A673 (cell line): Measurements from ENCODE around the gene PIEZO1. TPM values are rescaled to one million over a fixed set of nuclear protein-coding genes. Genes with fewer than 3 reads are reported as not detected.
A peak's percentile ranks its signal among the peaks of the same experiment; 100 is the strongest.

ENCODE experiments used
- BruUV-seq: library from RNA; stranded (reverse); fragments of 400-500 nt; replicated peaks from 2 replicates; lab custom pipeline; 2021; lab: Mats Ljungman, UMichigan
- CTCF ChIA-PET: fragments of 300-600 bp; sonication (Branson Sonifier 250); formaldehyde crosslinking; loops from one replicate; lab custom pipeline; 2022; ENCODE audit warnings: antibody characterized with exemption; lab: Charles Lee
- POLR2A ChIA-PET: fragments of 300-600 bp; sonication (Branson Sonifier 250); formaldehyde crosslinking; loops from one replicate; lab custom pipeline; 2022; ENCODE audit warnings: antibody characterized with exemption; ENCODE audit not compliant: low non-redundant PET; lab: Charles Lee
- DNase-seq: peaks from one replicate; pipeline ENCODE4 v3.0.0-alpha.2; 2015; ENCODE audit warnings: low spot score
- H3K27ac ChIP-seq: fragments of 200-600 bp; sonication (generic); 2 replicates; pipeline ENCODE4 v1.5.1; 2016; ENCODE audit warnings: mixed run types, low read depth, mild to moderate bottlenecking, mixed read lengths, antibody characterized with exemption, low read length; ENCODE audit not compliant: poor library complexity, severe bottlenecking
- H3K27me3 ChIP-seq: fragments of 200-600 bp; sonication (generic); replicated peaks from 2 replicates; pipeline ENCODE4 v1.6.1; 2017; ENCODE audit warnings: mixed run types, low read depth, mild to moderate bottlenecking, mixed read lengths, antibody characterized with exemption, low read length; ENCODE audit not compliant: insufficient read depth, poor library complexity
- H3K36me3 ChIP-seq: fragments of 200-600 bp; sonication (generic); 2 replicates; pipeline ENCODE4 v1.6.1; 2016; ENCODE audit warnings: mixed run types, mild to moderate bottlenecking, mixed read lengths, antibody characterized with exemption, low read length; ENCODE audit not compliant: insufficient read depth, poor library complexity, severe bottlenecking
- H3K4me1 ChIP-seq: fragments of 200-600 bp; sonication (generic); 2 replicates; pipeline ENCODE4 v1.6.1; 2017; ENCODE audit warnings: mixed run types, mild to moderate bottlenecking, mixed read lengths, antibody characterized with exemption, low read length; ENCODE audit not compliant: insufficient read depth, poor library complexity, severe bottlenecking
- H3K4me3 ChIP-seq: fragments of 200-600 bp; sonication (generic); 2 replicates; pipeline ENCODE4 v1.5.1; 2016; ENCODE audit warnings: low read depth, mixed run types, mild to moderate bottlenecking, mixed read lengths, low read length; ENCODE audit not compliant: poor library complexity, severe bottlenecking
- H3K9me3 ChIP-seq: fragments of 200-600 bp; sonication (generic); 2 replicates; pipeline ENCODE4 v1.6.1; 2016; ENCODE audit warnings: mixed run types, low read depth, mild to moderate bottlenecking, mixed read lengths, antibody characterized with exemption, low read length; ENCODE audit not compliant: poor library complexity, severe bottlenecking
- CTCF ChIP-seq: fragments of 300-800, 200-600 bp; sonication (generic); conservative IDR thresholded peaks from 2 replicates; pipeline ENCODE4 v1.5.1; 2017; ENCODE audit warnings: low read depth, mild to moderate bottlenecking, antibody characterized with exemption, low read length, moderate library complexity, mixed read lengths
- EZH2 ChIP-seq: fragments of 200-600 bp; sonication (generic); IDR thresholded peaks from 2 replicates; pipeline ENCODE4 v1.6.1; 2017; ENCODE audit warnings: borderline replicate concordance, low read depth, mild to moderate bottlenecking, mixed read lengths, antibody characterized with exemption, low read length; ENCODE audit not compliant: poor library complexity, severe bottlenecking
- intact Hi-C: fragments of 100-400 bp; cut with micrococcal nuclease; formaldehyde crosslinking; loops from one replicate; pipeline ENCODE4 v1.10.0; 2022; ENCODE audit not compliant: unreplicated experiment
- total RNA-seq: library from RNA; stranded (reverse); gene quantifications from 2 replicates; pipeline ENCODE4 v1.2.3, GENCODE V29; 2021

PIEZO1 gene
- total RNA-seq, 1 experiment from 2014 or later = 174 TPM

- CTCF ChIA-PET = interaction anchor here (0.7 kb wide), 1 partner anchor 11 kb away, joined by 5 read pairs; no protein-coding TSS in a partner anchor
- Histone ChIP-seq H3K36me3 (no peaks in the 10 kb centered on the region), H3K27me3 (no peaks in the 10 kb centered on the region), H3K4me3 (no peak overlapping the region), H3K4me1 (peaks cover 76% of the 10 kb centered on the region), H3K9me3 (no peaks in the 10 kb centered on the region), H3K27ac (peak overlapping the region; percentile 65)
- POLR2A ChIA-PET = interaction anchor here (0.9 kb wide), 2 partner anchors 11 kb away, joined by 3 to 4 read pairs; no protein-coding TSS in a partner anchor
- no peak for DNase-seq
- intact Hi-C loops = no loop called here
- no TSS peak for BruUV-seq
- TF ChIP-seq EZH2 = no peak
- TF ChIP-seq CTCF = no peak
Observed at GRCh38 chr16:88781140-88782077, 3.6 kb downstream of the PIEZO1 start.

DNA sequence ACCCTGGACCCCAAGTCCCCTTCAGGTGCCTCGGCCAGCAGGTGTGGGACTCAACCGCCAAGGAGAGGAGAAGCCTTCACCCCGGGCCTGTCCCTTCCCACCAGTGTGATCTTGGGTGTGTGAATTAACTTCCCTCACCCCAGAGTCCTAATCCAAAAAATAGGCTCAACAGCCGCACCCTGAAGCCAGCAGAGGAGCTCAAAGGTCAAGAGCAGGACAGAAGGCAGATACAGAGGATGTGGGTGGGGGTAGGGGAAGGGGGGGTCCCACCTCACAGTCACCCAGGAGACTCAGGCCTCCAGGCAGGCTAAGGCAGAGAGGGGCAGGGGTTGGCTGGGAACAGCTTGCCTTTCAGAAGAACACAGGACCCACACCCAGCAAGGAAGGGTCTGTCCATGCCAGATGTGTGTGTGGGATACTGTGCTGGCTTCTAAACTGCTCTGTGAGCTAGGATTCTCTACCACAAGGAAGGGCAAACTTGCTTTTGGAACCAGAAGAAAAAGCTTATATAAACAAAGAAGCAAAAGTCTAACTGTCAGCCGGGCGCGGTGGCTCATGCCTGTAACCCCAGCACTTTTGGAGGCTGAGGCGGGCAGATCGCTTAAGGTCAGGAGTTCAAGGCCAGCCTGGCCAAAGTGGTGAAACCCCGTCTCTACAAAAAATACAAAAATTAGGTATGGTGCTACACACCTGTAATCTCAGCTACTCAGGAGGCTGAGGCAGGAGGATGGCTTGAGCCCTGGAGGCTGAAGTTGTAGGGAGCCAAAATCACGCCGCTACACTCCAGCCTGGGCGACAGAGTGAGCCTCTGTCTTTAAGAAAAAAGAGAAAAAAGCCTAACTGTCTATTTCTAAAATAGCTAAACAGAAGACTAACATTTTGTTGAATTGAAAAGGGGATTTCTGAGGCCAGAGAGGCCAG lies 4.6 kb downstream of the PIEZO1 start:
- ChIA-PET POLR2A (interaction anchor here (0.6 to 0.9 kb wide), 2 partner anchors 10 to 765 kb away, joined by 4 to 5 read pairs; no protein-coding TSS in a partner anchor), CTCF (no interaction called here)
- BruUV-seq = no TSS peak
- Histone ChIP-seq H3K9me3 (no peaks in the 10 kb centered on the region), H3K4me3 (no peak overlapping the region), H3K27ac (peak overlapping the region; percentile 65), H3K36me3 (no peaks in the 10 kb centered on the region), H3K4me1 (peaks cover 74% of the 10 kb centered on the region), H3K27me3 (no peaks in the 10 kb centered on the region)
- no peak for TF ChIP-seq EZH2
- TF ChIP-seq CTCF = no peak
- intact Hi-C loops = no loop called here
- no peak for DNase-seq

GRCh38 chr16:88779406-88780141 lies 5.4 kb downstream of the PIEZO1 start:
- intact Hi-C loops = no loop called here
- Histone ChIP-seq H3K4me1 (peaks cover 74% of the 10 kb centered on the region), H3K27ac (peak overlapping the region; percentile 65), H3K4me3 (no peak overlapping the region), H3K27me3 (no peaks in the 10 kb centered on the region), H3K9me3 (no peaks in the 10 kb centered on the region), H3K36me3 (no peaks in the 10 kb centered on the region)
- ChIA-PET POLR2A (interaction anchor here (0.6 kb wide), 1 partner anchor 765 kb away, joined by 5 read pairs; no protein-coding TSS in a partner anchor), CTCF (no interaction called here)
- TF ChIP-seq EZH2 (no peak), CTCF (no peak)
- BruUV-seq = no TSS peak
- DNase-seq = no peak
